ENCODE results near the gene HELT. TPM values are rescaled to one million over a fixed set of nuclear protein-coding genes. Genes with fewer than 3 reads are reported as not detected.
"Not testable (repeated sequence)": the region's sequence is repeated elsewhere in the genome, so short reads cannot be mapped to it uniquely, and the experiment has no call there.

HELT gene
- total RNA-seq, 1 donor from 2014 or later, result not detected

DNA sequence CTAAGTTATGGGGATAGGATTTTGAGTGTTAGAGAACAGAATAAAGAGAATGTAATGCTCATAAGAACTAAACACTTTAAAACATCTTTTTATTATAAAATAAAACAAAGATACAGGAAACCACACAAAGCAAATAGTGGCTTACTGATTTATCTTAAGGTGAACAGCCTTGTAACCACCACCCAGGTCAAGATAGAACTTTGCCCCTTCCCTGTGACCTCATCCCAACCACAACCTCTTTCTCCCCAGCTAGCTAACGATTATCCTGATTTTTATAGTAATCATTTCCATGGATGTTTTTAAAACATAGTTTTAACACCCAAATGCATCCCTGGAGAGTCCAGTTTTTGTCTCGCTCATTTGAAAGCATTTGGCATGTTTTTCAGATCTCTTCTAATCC lies 17.0 kb downstream of the HELT start:
- Mint-ChIP-seq H3K4me1 (peaks cover 2% of the 10 kb centered on the region), H3K27me3 (peaks cover 32% of the 10 kb centered on the region), H3K27ac (no peak overlapping the region), H3K9me3 (no peaks in the 10 kb centered on the region), H3K36me3 (ENCODE audit: low read depth) (no peaks in the 10 kb centered on the region), H3K4me3 (no peak overlapping the region)
- intact Hi-C loops (cut with micrococcal nuclease), result loop anchor here (5.0 kb wide), 1 partner anchor 1002 kb away; no protein-coding TSS in a partner anchor
- no peak for DNase-seq

DNA sequence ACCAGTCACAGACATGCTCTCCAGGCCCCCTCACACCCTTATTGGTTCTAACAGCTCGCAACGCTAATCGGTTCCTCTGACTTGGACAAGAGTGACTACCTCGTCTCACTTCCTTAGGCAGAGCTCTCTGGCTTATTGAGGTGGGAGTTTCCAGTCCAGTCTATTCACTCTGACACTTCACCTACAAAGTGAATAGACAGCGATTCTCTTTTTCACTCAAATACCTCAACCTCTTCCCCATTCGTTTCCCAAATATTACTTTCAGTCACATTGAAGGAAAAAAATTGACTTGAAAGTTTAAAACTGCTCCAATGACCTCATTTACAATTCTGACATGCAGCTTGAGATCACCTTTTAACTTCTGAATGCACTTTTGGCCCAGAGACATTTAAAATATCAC lies 17.7 kb downstream of the HELT start:
- Mint-ChIP-seq H3K9me3 (no peaks in the 10 kb centered on the region), H3K4me1 (peaks cover 2% of the 10 kb centered on the region), H3K4me3 (no peak overlapping the region), H3K36me3 (ENCODE audit: low read depth) (no peaks in the 10 kb centered on the region), H3K27ac (no peak overlapping the region), H3K27me3 (peaks cover 28% of the 10 kb centered on the region)
- no peak for DNase-seq
- intact Hi-C loops (cut with micrococcal nuclease), result loop anchor here (5.0 kb wide), 1 partner anchor 1001 kb away; no protein-coding TSS in a partner anchor

DNA sequence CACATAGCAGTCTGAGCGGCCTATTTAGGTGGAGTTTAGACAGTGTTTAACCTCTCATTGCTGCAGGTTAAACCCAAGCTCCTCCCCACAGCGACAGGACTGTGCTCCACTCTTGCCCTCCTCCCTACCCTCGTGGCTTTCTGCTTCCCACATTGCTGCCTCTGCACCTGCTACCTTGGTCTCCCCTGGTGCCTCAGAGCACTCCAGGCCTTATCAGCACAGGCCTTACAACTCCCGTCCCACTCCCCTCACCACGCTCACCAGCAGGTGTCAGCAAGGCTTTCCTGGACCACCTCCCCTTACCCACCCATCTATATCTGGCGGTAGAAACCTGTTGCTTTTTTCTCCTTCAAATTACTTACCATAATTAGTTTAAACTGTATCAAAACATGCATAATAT lies 18.6 kb downstream of the HELT start:
- Mint-ChIP-seq H3K36me3 (ENCODE audit: low read depth) (no peaks in the 10 kb centered on the region), H3K27me3 (peaks cover 27% of the 10 kb centered on the region), H3K9me3 (no peaks in the 10 kb centered on the region), H3K4me3 (no peak overlapping the region), H3K27ac (no peak overlapping the region), H3K4me1 (peaks cover 2% of the 10 kb centered on the region)
- intact Hi-C loops (cut with micrococcal nuclease), result loop anchor here (5.0 kb wide), 1 partner anchor 1000 kb away; no protein-coding TSS in a partner anchor
- DNase-seq, result no peak

DNA sequence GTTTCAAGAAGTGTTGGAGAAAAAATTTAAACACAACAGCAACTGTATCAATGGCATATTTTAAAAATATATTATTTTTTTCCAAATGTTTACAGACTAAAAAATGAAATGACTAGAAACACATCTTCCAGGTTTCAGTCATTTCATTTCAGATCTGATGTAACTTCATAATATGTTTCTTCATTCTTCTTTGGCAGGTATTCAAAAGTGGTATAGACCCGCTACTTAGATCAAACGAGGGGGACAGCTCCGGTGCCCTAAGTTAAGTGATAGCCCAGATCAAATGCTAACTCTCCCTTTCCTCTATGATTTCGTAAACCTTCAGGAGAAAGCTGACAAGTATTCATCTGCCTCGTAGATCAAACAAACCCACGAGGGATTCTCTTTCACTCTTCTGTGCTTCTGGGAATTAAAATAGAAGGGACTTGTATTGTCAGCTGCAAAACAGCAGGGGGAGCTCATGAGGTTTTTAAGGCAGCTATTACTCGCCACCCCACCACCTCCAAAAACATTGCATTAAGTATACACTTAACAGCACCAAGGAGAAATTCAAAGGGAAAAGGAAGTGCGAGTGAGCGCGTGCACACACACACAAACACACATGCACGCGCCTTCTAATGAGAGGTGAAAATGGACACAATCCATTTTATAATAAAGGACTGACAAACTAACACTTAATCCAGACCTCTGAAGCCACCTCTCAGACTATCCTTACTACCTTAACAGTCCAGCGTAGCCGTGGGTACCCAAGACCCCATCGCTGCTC lies 21.4 kb downstream of the HELT start:
- H3K36me3 Mint-ChIP-seq (ENCODE audit: low read depth), result no peaks in the 10 kb centered on the region
- no peak overlapping the region for H3K27ac Mint-ChIP-seq
- peaks cover 22% of the 10 kb centered on the region for H3K27me3 Mint-ChIP-seq
- H3K4me3 Mint-ChIP-seq, result peak overlapping the region; percentile 59
- H3K4me1 Mint-ChIP-seq, result peaks cover 2% of the 10 kb centered on the region
- H3K9me3 Mint-ChIP-seq, result no peaks in the 10 kb centered on the region
- DNase-seq, result peak; percentile 84
- intact Hi-C loops (cut with micrococcal nuclease), result loop anchor here (1.0 to 5.0 kb wide), 4 partner anchors 58 to 998 kb away; no protein-coding TSS in a partner anchor

DNA sequence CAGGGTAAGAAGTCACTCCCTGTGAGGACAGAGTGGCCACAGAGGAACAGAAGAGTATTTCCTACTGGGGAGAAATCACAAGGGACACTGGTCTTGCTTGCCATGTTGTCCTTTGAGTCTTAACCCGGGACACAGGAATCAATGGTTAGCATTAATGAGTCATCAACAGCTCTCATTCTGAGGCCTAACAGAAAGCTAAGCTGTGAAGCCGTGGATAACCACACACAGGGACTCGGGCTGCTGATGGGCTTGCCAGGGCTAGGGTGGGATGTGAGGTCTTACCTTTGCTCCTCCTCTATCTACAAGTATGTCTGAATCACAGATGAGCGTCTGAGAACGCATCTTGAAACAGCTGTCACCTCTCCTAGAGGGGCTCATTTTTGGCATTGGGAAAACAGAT lies 22.2 kb downstream of the HELT start:
- Mint-ChIP-seq H3K4me1 (peaks cover 2% of the 10 kb centered on the region), H3K4me3 (no peak overlapping the region), H3K27me3 (peaks cover 19% of the 10 kb centered on the region), H3K27ac (no peak overlapping the region), H3K36me3 (ENCODE audit: low read depth) (no peaks in the 10 kb centered on the region), H3K9me3 (no peaks in the 10 kb centered on the region)
- intact Hi-C loops (cut with micrococcal nuclease), result loop anchor here (5.0 kb wide), 1 partner anchor 57 kb away; no protein-coding TSS in a partner anchor
- no peak for DNase-seq

DNA sequence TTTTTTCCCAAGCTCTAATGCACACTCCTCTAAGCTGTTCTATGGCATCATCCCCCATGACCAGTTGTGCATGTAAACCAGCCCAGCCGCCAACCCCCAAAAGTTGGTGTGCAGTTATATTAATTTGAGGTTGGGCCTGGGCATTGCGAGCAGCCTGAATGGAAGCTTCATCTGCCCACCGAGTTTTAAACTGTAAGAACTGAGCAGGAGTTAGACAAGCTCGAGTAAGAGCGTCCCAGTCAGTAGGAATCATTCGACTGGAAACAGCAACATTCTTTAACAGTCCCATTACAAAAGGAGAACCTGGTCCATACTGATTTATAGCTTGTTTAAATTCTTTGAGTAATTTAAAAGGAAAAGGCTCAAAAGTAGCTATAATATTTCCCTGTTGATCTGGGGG lies 32.0 kb downstream of the HELT start:
- H3K4me1 Mint-ChIP-seq; H3K27ac Mint-ChIP-seq; intact Hi-C loops (cut with micrococcal nuclease); H3K9me3 Mint-ChIP-seq; H3K36me3 Mint-ChIP-seq (ENCODE audit: low read depth); H3K4me3 Mint-ChIP-seq; DNase-seq: not testable (repeated sequence)
- H3K27me3 Mint-ChIP-seq, result peaks cover 20% of the 10 kb centered on the region

DNA sequence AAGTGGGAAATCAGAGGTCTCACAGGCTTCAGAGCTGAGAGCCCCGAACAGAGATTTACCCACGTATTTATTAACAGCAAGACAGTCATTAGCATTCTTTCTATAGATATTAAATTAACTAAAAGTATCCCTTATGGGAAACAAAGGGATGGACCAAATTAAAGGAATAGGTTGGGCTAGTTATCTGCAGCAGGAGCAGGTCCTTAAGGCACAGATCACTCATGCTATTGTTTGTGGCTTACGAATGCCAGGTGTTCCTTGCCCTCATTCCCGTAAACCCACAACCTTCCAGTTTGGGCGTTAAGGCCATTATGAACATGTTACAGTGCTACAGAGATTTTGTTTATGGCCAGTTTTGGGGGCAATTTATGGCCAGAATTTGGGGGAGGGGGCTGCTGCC lies 33.0 kb downstream of the HELT start:
- DNase-seq; H3K4me1 Mint-ChIP-seq; H3K36me3 Mint-ChIP-seq (ENCODE audit: low read depth); H3K27ac Mint-ChIP-seq; H3K9me3 Mint-ChIP-seq; intact Hi-C loops (cut with micrococcal nuclease); H3K4me3 Mint-ChIP-seq: not testable (repeated sequence)
- H3K27me3 Mint-ChIP-seq, result peaks cover 26% of the 10 kb centered on the region

DNA sequence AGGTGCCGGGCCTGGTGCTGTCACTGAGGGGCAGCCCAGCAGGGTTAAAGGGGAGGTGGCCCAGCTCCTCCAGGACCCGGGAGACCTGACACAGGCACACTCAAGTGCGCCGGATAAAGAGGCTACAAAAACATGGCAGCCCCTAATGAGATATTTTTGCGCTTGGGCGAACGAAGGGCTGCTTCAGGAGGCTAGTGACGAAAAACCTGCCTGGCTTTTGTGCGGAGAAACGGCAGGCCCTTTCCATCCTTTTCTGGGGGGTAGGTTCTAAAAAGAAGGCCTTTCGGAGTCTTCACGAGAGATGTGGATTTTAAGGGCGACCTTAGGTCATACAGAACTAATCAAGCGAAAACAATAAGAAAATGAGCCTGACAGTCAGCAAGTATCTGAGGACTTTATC lies 35.5 kb downstream of the HELT start:
- Mint-ChIP-seq H3K9me3 (no peaks in the 10 kb centered on the region), H3K36me3 (ENCODE audit: low read depth) (no peaks in the 10 kb centered on the region), H3K27me3 (peaks cover 30% of the 10 kb centered on the region), H3K27ac (no peak overlapping the region), H3K4me3 (no peak overlapping the region), H3K4me1 (no peaks in the 10 kb centered on the region)
- intact Hi-C loops (cut with micrococcal nuclease), result no loop called here
- no peak for DNase-seq

DNA sequence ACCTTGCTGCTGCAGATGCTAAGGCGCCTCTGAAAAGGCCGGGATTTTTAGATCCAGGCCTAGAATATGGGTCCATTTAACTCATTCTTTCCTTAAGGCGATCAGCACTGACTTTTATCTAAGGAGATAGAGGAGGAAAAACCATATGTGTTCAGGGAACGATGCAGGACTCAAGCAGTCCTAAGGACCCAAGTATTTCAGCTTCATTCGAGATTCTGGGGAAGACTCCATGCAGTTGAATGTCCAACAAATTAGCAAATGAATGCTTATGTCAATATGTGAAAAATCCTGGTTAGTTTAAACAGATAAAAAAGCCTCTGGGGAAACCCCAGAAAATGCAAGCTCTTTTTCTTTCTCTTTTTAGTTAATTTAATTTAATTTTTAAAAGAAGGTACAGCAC lies 36.0 kb downstream of the HELT start:
- DNase-seq, result no peak

DNA sequence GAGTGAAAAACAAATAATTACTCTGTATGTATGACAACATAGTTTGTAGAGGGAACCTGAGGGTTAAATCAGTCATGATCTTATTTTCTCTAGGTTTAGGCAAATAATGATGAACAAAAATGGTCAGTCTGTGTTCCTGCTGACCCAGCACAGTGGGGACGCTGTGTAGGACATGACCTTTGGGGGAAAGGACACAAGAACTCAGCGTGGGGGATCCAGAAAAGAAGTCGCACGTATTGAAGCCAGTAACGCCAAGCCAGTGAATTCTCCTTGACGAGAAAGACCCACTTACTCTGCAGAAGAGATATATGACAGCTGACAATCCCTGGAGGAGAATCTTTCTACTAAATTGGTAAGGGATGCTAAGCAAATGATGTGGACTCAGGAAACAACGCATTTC lies 36.6 kb downstream of the HELT start:
- Mint-ChIP-seq H3K4me1 (no peaks in the 10 kb centered on the region), H3K36me3 (ENCODE audit: low read depth) (no peaks in the 10 kb centered on the region), H3K27me3 (peaks cover 30% of the 10 kb centered on the region), H3K27ac (no peak overlapping the region), H3K4me3 (no peak overlapping the region), H3K9me3 (no peaks in the 10 kb centered on the region)
- DNase-seq, result no peak
- intact Hi-C loops (cut with micrococcal nuclease), result no loop called here

More for the DNA sequence above, 36.0 kb downstream of the HELT start:
- Mint-ChIP-seq H3K9me3 (no peaks in the 10 kb centered on the region), H3K27ac (no peak overlapping the region), H3K4me3 (no peak overlapping the region), H3K36me3 (ENCODE audit: low read depth) (no peaks in the 10 kb centered on the region), H3K4me1 (no peaks in the 10 kb centered on the region), H3K27me3 (peaks cover 31% of the 10 kb centered on the region)
- intact Hi-C loops (cut with micrococcal nuclease), result no loop called here

DNA sequence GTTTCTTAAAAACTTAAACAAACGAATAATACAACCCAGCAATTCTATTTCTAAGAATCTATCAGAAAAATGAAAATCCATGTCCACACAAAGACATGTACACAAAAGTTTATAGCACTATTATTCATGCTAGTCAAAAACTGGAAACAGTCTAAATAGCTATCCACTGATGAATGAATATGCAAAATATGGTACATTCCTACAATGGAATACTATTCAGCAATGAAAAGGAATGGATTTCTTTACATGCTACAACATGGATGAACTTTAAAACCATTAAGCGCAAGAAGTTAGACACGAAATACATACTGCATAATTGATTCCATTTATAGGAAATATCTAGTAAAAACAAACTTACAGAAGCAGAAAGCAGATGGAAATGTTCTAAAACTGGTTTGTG lies 43.3 kb downstream of the HELT start:
- DNase-seq, result no peak
- intact Hi-C loops (cut with micrococcal nuclease), result no loop called here
- no peak overlapping the region for H3K4me3 Mint-ChIP-seq
- no peaks in the 10 kb centered on the region for H3K9me3 Mint-ChIP-seq
- no peaks in the 10 kb centered on the region for H3K4me1 Mint-ChIP-seq
- H3K36me3 Mint-ChIP-seq (ENCODE audit: low read depth), result no peaks in the 10 kb centered on the region
- H3K27me3 Mint-ChIP-seq, result peaks cover 25% of the 10 kb centered on the region
- H3K27ac Mint-ChIP-seq, result no peak overlapping the region

DNA sequence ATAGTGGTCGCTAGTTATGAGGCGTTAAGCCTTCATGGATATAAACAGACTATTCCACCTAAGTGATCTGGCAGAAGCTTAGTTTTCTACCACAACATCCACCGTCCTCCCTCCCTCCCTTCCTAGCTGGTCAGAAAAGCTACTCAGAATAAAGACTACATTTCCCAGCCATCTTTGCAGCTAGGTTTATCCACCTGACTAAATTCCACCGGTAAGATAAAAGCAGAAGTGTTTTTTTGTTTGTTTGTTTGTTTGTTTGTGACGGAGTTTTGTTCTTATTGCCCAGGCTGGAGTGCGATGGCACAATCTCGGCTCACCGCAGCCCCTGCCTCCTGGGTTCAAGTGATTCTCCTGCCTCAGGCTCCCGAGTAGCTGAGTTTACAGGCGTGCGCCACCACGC lies 44.3 kb downstream of the HELT start:
- Mint-ChIP-seq H3K4me3 (no peak overlapping the region), H3K27ac (no peak overlapping the region), H3K9me3 (no peaks in the 10 kb centered on the region), H3K4me1 (no peaks in the 10 kb centered on the region), H3K36me3 (ENCODE audit: low read depth) (no peaks in the 10 kb centered on the region), H3K27me3 (peaks cover 21% of the 10 kb centered on the region)
- DNase-seq, result no peak
- intact Hi-C loops (cut with micrococcal nuclease), result no loop called here

DNA sequence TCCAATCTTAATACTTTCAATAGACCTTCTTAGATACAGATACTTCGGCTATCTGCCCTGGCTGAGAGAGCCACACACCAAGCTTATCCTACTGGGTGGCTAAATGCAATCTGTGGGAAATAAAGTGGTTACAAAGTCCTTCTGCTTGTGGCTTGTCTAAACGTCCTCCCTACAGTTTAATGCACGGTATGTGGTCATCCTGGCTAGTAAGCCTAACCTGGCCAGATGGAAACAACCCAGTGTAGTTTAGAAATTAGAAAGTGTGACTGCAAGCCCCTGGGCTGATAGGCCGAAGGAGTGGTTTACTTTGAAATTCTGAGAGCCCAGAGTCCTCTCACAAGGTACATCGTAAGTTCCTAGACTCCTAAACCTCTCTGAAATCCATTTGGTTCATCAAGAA lies 47.9 kb downstream of the HELT start:
- H3K27me3 Mint-ChIP-seq, result peaks cover 17% of the 10 kb centered on the region
- H3K4me3 Mint-ChIP-seq, result no peak overlapping the region
- no peaks in the 10 kb centered on the region for H3K36me3 Mint-ChIP-seq (ENCODE audit: low read depth)
- intact Hi-C loops (cut with micrococcal nuclease), result no loop called here
- no peaks in the 10 kb centered on the region for H3K4me1 Mint-ChIP-seq
- H3K27ac Mint-ChIP-seq, result no peak overlapping the region
- H3K9me3 Mint-ChIP-seq, result no peaks in the 10 kb centered on the region
- no peak for DNase-seq

DNA sequence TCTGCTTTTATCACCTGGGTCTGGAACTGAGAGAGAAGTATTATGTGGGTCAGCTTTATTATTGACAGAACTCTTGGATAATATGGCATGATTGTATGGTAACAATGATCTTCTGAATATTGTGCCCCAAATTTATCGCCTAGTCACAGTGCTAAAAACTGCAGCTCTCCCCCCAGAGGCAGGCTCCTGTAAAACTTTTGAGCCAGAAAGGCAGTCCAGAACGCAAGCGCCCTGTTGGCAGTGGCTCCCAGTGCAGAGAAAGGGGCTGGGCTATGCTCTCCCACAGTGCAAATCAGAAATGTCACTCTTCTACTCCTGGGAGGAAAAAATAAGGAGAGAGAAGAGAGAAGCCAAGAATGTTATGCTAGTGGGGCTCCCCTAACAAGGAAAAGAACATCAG lies 50.5 kb downstream of the HELT start:
- Mint-ChIP-seq H3K27me3 (peaks cover 24% of the 10 kb centered on the region), H3K4me1 (no peaks in the 10 kb centered on the region), H3K9me3 (no peaks in the 10 kb centered on the region), H3K27ac (no peak overlapping the region), H3K36me3 (ENCODE audit: low read depth) (no peaks in the 10 kb centered on the region), H3K4me3 (no peak overlapping the region)
- intact Hi-C loops (cut with micrococcal nuclease), result no loop called here
- no peak for DNase-seq

Measured in activated CD4-positive, alpha-beta T cell treated with anti-CD3 and anti-CD28 coated beads, Interleukin-2, amount 10 ng/mL, durations not matched to agents 24 days and 14 days (primary cell).